ENCODE data around the gene PLAAT4. TPM values are rescaled to one million over a fixed set of nuclear protein-coding genes. Genes with fewer than 3 reads are reported as not detected.

Gene PLAAT4
- total RNA-seq, 2 donors from 2014 or later, result 0.58 TPM; not detected in 1

GRCh38 chr11:63551889-63552266 is 15.3 kb downstream of the PLAAT4 start:
- peaks cover 3% of the 10 kb centered on the region for H3K36me3 Mint-ChIP-seq (ENCODE audit: low read depth)
- TF ChIP-seq CTCF (conservative IDR thresholded peaks at IDR 0.05), result no peak
- H3K27me3 Mint-ChIP-seq (ENCODE audit: insufficient read depth), result no peaks in the 10 kb centered on the region
- Histone ChIP-seq H3K9ac (ENCODE audit: extremely low read depth, low read length, poor library complexity, severe bottlenecking) (no peak overlapping the region), H3K27ac (ENCODE audit: low read depth, low read length) (no peak overlapping the region), H3K27me3 (ENCODE audit: control insufficient read depth, insufficient read depth, low read length, poor library complexity, severe bottlenecking) (no peaks in the 10 kb centered on the region), H3K4me3 (ENCODE audit: low read length) (no peak overlapping the region), H3K9me3 (ENCODE audit: control insufficient read depth, low read length) (no peaks in the 10 kb centered on the region), H3K4me1 (ENCODE audit: control insufficient read depth, insufficient read depth, low read length) (no peaks in the 10 kb centered on the region), H3K36me3 (ENCODE audit: control insufficient read depth, insufficient read depth, low read length) (no peaks in the 10 kb centered on the region)
- H3K9me3 Mint-ChIP-seq, result peaks cover 17% of the 10 kb centered on the region
- no peak overlapping the region for H3K27ac Mint-ChIP-seq
- 95 to 100% methylated on average over 3 to 6 of the region's 6 CpGs for WGBS, 2 experiments (ENCODE audit: insufficient coverage in 1 of 2, insufficient read length in 1 of 2)
- DNase-seq, result peak; percentile 27
- no peak overlapping the region for H3K4me3 Mint-ChIP-seq
- peaks cover 20% of the 10 kb centered on the region for H3K4me1 Mint-ChIP-seq

GRCh38 chr11:63552921-63553320 is 16.3 kb downstream of the PLAAT4 start:
- 90 to 92% methylated on average over 2 to 7 of the region's 7 CpGs for whole genome bisulfite sequencing, 2 experiments (ENCODE audit: insufficient coverage in 1 of 2, insufficient read length in 1 of 2)
- no peak overlapping the region for H3K4me3 Mint-ChIP-seq
- Histone ChIP-seq H3K9ac (ENCODE audit: extremely low read depth, low read length, poor library complexity, severe bottlenecking) (no peak overlapping the region), H3K27me3 (ENCODE audit: control insufficient read depth, insufficient read depth, low read length, poor library complexity, severe bottlenecking) (no peaks in the 10 kb centered on the region), H3K27ac (ENCODE audit: low read depth, low read length) (no peak overlapping the region), H3K4me1 (ENCODE audit: control insufficient read depth, insufficient read depth, low read length) (no peaks in the 10 kb centered on the region), H3K36me3 (ENCODE audit: control insufficient read depth, insufficient read depth, low read length) (no peaks in the 10 kb centered on the region), H3K4me3 (ENCODE audit: low read length) (no peak overlapping the region), H3K9me3 (ENCODE audit: control insufficient read depth, low read length) (no peaks in the 10 kb centered on the region)
- TF ChIP-seq CTCF (conservative IDR thresholded peaks at IDR 0.05), result no peak
- no peak overlapping the region for H3K27ac Mint-ChIP-seq
- DNase-seq, result peak; percentile 43
- peaks cover 17% of the 10 kb centered on the region for H3K9me3 Mint-ChIP-seq
- H3K36me3 Mint-ChIP-seq (ENCODE audit: low read depth), result peaks cover 3% of the 10 kb centered on the region
- H3K4me1 Mint-ChIP-seq, result peaks cover 22% of the 10 kb centered on the region
- H3K27me3 Mint-ChIP-seq (ENCODE audit: insufficient read depth), result no peaks in the 10 kb centered on the region

GRCh38 chr11:63553759-63554158 is 17.2 kb downstream of the PLAAT4 start:
- WGBS, 2 experiments (ENCODE audit: insufficient coverage in 1 of 2, insufficient read length in 1 of 2), result 92% methylated on average over 8 of the region's 8 CpGs; no CpG with 5 or more reads in 1 of the 2 experiments
- no peak for TF ChIP-seq CTCF (conservative IDR thresholded peaks at IDR 0.05)
- no peak overlapping the region for H3K4me3 Mint-ChIP-seq
- peaks cover 11% of the 10 kb centered on the region for H3K9me3 Mint-ChIP-seq
- DNase-seq, result no peak
- H3K4me3 ChIP-seq (ENCODE audit: low read length), result no peak overlapping the region
- no peak overlapping the region for H3K9ac ChIP-seq (ENCODE audit: extremely low read depth, low read length, poor library complexity, severe bottlenecking)
- H3K4me1 ChIP-seq (ENCODE audit: control insufficient read depth, insufficient read depth, low read length), result no peaks in the 10 kb centered on the region
- H3K9me3 ChIP-seq (ENCODE audit: control insufficient read depth, low read length), result no peaks in the 10 kb centered on the region
- H3K27ac ChIP-seq (ENCODE audit: low read depth, low read length), result no peak overlapping the region
- H3K4me1 Mint-ChIP-seq, result peaks cover 22% of the 10 kb centered on the region
- peaks cover 3% of the 10 kb centered on the region for H3K36me3 Mint-ChIP-seq (ENCODE audit: low read depth)
- H3K27me3 Mint-ChIP-seq (ENCODE audit: insufficient read depth), result no peaks in the 10 kb centered on the region
- H3K27ac Mint-ChIP-seq, result no peak overlapping the region
- H3K36me3 ChIP-seq (ENCODE audit: control insufficient read depth, insufficient read depth, low read length), result no peaks in the 10 kb centered on the region
- no peaks in the 10 kb centered on the region for H3K27me3 ChIP-seq (ENCODE audit: control insufficient read depth, insufficient read depth, low read length, poor library complexity, severe bottlenecking)
